Tibial nerve (tissue), 3 donors: Measurements from ENCODE around the gene SMYD3.

Experiments used
- CTCF ChIP-seq, 5 experiments: fragments of 200-600 bp in 3 of 5; fragments of 450-650 bp in 2 of 5; sonication (generic) in 3 of 5; IDR thresholded peaks; one replicate each; pipeline ENCODE4 v1.5.1; 2016 to 2019; ENCODE audit warnings: antibody characterized with exemption in 5 of 5, mild to moderate bottlenecking in 3 of 5, moderate library complexity in 2 of 5
- POLR2A ChIP-seq, 2 donors: fragments of 450-650 bp; IDR thresholded peaks; one replicate each; pipeline ENCODE4 v1.6.1; 2017; ENCODE audit warnings: antibody characterized with exemption in 2 of 2, mild to moderate bottlenecking in 2 of 2, moderate library complexity in 2 of 2

- no peak for TF ChIP-seq POLR2A (IDR thresholded peaks at IDR 0.05)
- TF ChIP-seq CTCF (IDR thresholded peaks at IDR 0.05) = no peak
Measured at GRCh38 chr1:246000638-246001015, 506.5 kb downstream of the SMYD3 start.
